ENCODE results near the gene POLR2I. TPM values are rescaled to one million over a fixed set of nuclear protein-coding genes. Genes with fewer than 3 reads are reported as not detected.

POLR2I gene
- total RNA-seq, 2 donors from 2014 or later, result 40.7 to 42.4 TPM

- Mint-ChIP-seq H3K27ac (no peak overlapping the region), H3K4me1 (ENCODE audit: low read depth in 2 of 2) (peaks cover 0 to 4% of the 10 kb centered on the region in 2 donors), H3K36me3 (peaks cover 9% of the 10 kb centered on the region), H3K27me3 (no peaks in the 10 kb centered on the region), H3K4me3 (no peak overlapping the region), H3K9me3 (no peaks in the 10 kb centered on the region)
- ATAC-seq (no peak), DNase-seq (ENCODE audit: low spot score) (no peak)
These were observed 12.9 kb downstream of the POLR2I start for GRCh38 chr19:36101550-36102327.

GRCh38 chr19:36100476-36100875 is 14.2 kb downstream of the POLR2I start:
- peaks cover 0 to 2% of the 10 kb centered on the region in 2 donors for H3K4me1 Mint-ChIP-seq (ENCODE audit: low read depth in 2 of 2)
- H3K27me3 Mint-ChIP-seq, result no peaks in the 10 kb centered on the region
- ATAC-seq (peak in 1 of 2 donors; percentile 13), DNase-seq (ENCODE audit: low spot score) (no peak)
- no peaks in the 10 kb centered on the region for H3K9me3 Mint-ChIP-seq
- no peak overlapping the region for H3K4me3 Mint-ChIP-seq
- no peak overlapping the region for H3K27ac Mint-ChIP-seq
- H3K36me3 Mint-ChIP-seq, result peaks cover 9% of the 10 kb centered on the region

- H3K4me1 Mint-ChIP-seq (ENCODE audit: low read depth in 2 of 2), result peaks cover 0 to 2% of the 10 kb centered on the region in 2 donors
- H3K27ac Mint-ChIP-seq, result no peak overlapping the region
- DNase-seq (ENCODE audit: low spot score) (no peak), ATAC-seq (no peak)
- H3K9me3 Mint-ChIP-seq, result no peaks in the 10 kb centered on the region
- H3K27me3 Mint-ChIP-seq, result no peaks in the 10 kb centered on the region
- no peak overlapping the region for H3K4me3 Mint-ChIP-seq
- peaks cover 9% of the 10 kb centered on the region for H3K36me3 Mint-ChIP-seq
These were observed 15.4 kb downstream of the POLR2I start for GRCh38 chr19:36099166-36099785.

- no peak overlapping the region for H3K27ac Mint-ChIP-seq
- no peak overlapping the region for H3K4me3 Mint-ChIP-seq
- DNase-seq (ENCODE audit: low spot score) (no peak), ATAC-seq (no peak)
- H3K9me3 Mint-ChIP-seq, result no peaks in the 10 kb centered on the region
- no peaks in the 10 kb centered on the region for H3K27me3 Mint-ChIP-seq
- peaks cover 9% of the 10 kb centered on the region for H3K36me3 Mint-ChIP-seq
- peaks cover 0 to 5% of the 10 kb centered on the region in 2 donors for H3K4me1 Mint-ChIP-seq (ENCODE audit: low read depth in 2 of 2)
These were observed 17.6 kb downstream of the POLR2I start for GRCh38 chr19:36097036-36097435.

GRCh38 chr19:36093687-36094086 is 21.0 kb downstream of the POLR2I start:
- H3K4me3 Mint-ChIP-seq, result no peak overlapping the region
- ATAC-seq, result no peak

GRCh38 chr19:36093146-36093662 is 21.5 kb downstream of the POLR2I start:
- Mint-ChIP-seq H3K27me3 (no peaks in the 10 kb centered on the region), H3K27ac (peak overlapping the region in 1 of 2 donors; percentile 31), H3K4me1 (ENCODE audit: low read depth in 2 of 2) (peaks cover 0 to 7% of the 10 kb centered on the region in 2 donors), H3K36me3 (peaks cover 5% of the 10 kb centered on the region), H3K9me3 (no peaks in the 10 kb centered on the region), H3K4me3 (no peak overlapping the region)
- DNase-seq (ENCODE audit: low spot score) (no peak), ATAC-seq (no peak)

More at GRCh38 chr19:36093687-36094086, 21.0 kb downstream of the POLR2I start:
- DNase-seq (ENCODE audit: low spot score), result no peak
- H3K9me3 Mint-ChIP-seq, result no peaks in the 10 kb centered on the region
- peak overlapping the region in 1 of 2 donors; percentile 31 for H3K27ac Mint-ChIP-seq
- H3K4me1 Mint-ChIP-seq (ENCODE audit: low read depth in 2 of 2), result peaks cover 0 to 7% of the 10 kb centered on the region in 2 donors
- no peaks in the 10 kb centered on the region for H3K27me3 Mint-ChIP-seq
- peaks cover 9% of the 10 kb centered on the region for H3K36me3 Mint-ChIP-seq

GRCh38 chr19:36092566-36092965 is 22.1 kb downstream of the POLR2I start:
- H3K36me3 Mint-ChIP-seq, result peaks cover 5% of the 10 kb centered on the region
- no peak overlapping the region for H3K27ac Mint-ChIP-seq
- H3K4me1 Mint-ChIP-seq (ENCODE audit: low read depth in 2 of 2), result peaks cover 0 to 7% of the 10 kb centered on the region in 2 donors
- ATAC-seq (no peak), DNase-seq (ENCODE audit: low spot score) (no peak)
- no peaks in the 10 kb centered on the region for H3K9me3 Mint-ChIP-seq
- no peak overlapping the region for H3K4me3 Mint-ChIP-seq
- no peaks in the 10 kb centered on the region for H3K27me3 Mint-ChIP-seq

GRCh38 chr19:36090910-36091695 is 23.6 kb downstream of the POLR2I start:
- H3K4me3 Mint-ChIP-seq, result no peak overlapping the region
- no peak for ATAC-seq
- H3K27me3 Mint-ChIP-seq, result no peaks in the 10 kb centered on the region
- no peak overlapping the region for H3K27ac Mint-ChIP-seq
- peaks cover 0 to 5% of the 10 kb centered on the region in 2 donors for H3K4me1 Mint-ChIP-seq (ENCODE audit: low read depth in 2 of 2)
- no peak for DNase-seq (ENCODE audit: low spot score)
- no peaks in the 10 kb centered on the region for H3K9me3 Mint-ChIP-seq
- H3K36me3 Mint-ChIP-seq, result no peaks in the 10 kb centered on the region

- H3K36me3 Mint-ChIP-seq, result no peaks in the 10 kb centered on the region
- no peaks in the 10 kb centered on the region for H3K27me3 Mint-ChIP-seq
- no peak overlapping the region for H3K27ac Mint-ChIP-seq
- peaks cover 0 to 5% of the 10 kb centered on the region in 2 donors for H3K4me1 Mint-ChIP-seq (ENCODE audit: low read depth in 2 of 2)
- ATAC-seq, result no peak
- no peaks in the 10 kb centered on the region for H3K9me3 Mint-ChIP-seq
- DNase-seq (ENCODE audit: low spot score), result no peak
- no peak overlapping the region for H3K4me3 Mint-ChIP-seq
These were observed 24.8 kb downstream of the POLR2I start for GRCh38 chr19:36089847-36090246.

GRCh38 chr19:36086326-36086725 is 28.3 kb downstream of the POLR2I start:
- DNase-seq (ENCODE audit: low spot score) (no peak), ATAC-seq (no peak)
- Mint-ChIP-seq H3K27me3 (no peaks in the 10 kb centered on the region), H3K9me3 (no peaks in the 10 kb centered on the region), H3K4me1 (ENCODE audit: low read depth in 2 of 2) (peaks cover 0 to 4% of the 10 kb centered on the region in 2 donors), H3K27ac (no peak overlapping the region), H3K4me3 (no peak overlapping the region), H3K36me3 (no peaks in the 10 kb centered on the region)

- H3K4me3 Mint-ChIP-seq, result no peak overlapping the region
- no peak overlapping the region for H3K27ac Mint-ChIP-seq
- no peaks in the 10 kb centered on the region for H3K9me3 Mint-ChIP-seq
- H3K36me3 Mint-ChIP-seq, result peaks cover 10% of the 10 kb centered on the region
- no peak for DNase-seq (ENCODE audit: low spot score)
- H3K27me3 Mint-ChIP-seq, result no peaks in the 10 kb centered on the region
- ATAC-seq, result no peak
- H3K4me1 Mint-ChIP-seq (ENCODE audit: low read depth in 2 of 2), result peaks cover 0 to 2% of the 10 kb centered on the region in 2 donors
These were observed 30.3 kb downstream of the POLR2I start for GRCh38 chr19:36084231-36085009.

GRCh38 chr19:36082916-36083315 is 31.8 kb downstream of the POLR2I start:
- no peak overlapping the region for H3K27ac Mint-ChIP-seq
- H3K9me3 Mint-ChIP-seq, result no peaks in the 10 kb centered on the region
- no peaks in the 10 kb centered on the region for H3K27me3 Mint-ChIP-seq
- H3K36me3 Mint-ChIP-seq, result peaks cover 12% of the 10 kb centered on the region
- no peak overlapping the region for H3K4me3 Mint-ChIP-seq
- ATAC-seq, result no peak
- DNase-seq (ENCODE audit: low spot score), result no peak
- H3K4me1 Mint-ChIP-seq (ENCODE audit: low read depth in 2 of 2), result peaks cover 0 to 2% of the 10 kb centered on the region in 2 donors

- ATAC-seq (no peak), DNase-seq (ENCODE audit: low spot score) (no peak)
- Mint-ChIP-seq H3K36me3 (peaks cover 12% of the 10 kb centered on the region), H3K9me3 (no peaks in the 10 kb centered on the region), H3K27me3 (no peaks in the 10 kb centered on the region), H3K27ac (no peak overlapping the region), H3K4me3 (no peak overlapping the region), H3K4me1 (ENCODE audit: low read depth in 2 of 2) (peaks cover 0 to 2% of the 10 kb centered on the region in 2 donors)
These were observed 32.8 kb downstream of the POLR2I start for GRCh38 chr19:36081894-36082293.
